Head of caudate nucleus (tissue), 42 donors: ENCODE results near the gene BICD2.
A peak's percentile ranks its signal among the peaks of the same experiment; 100 is the strongest.

Experiments
- DNase-seq, 42 donors: peaks; one replicate each; pipeline versions ENCODE4 v3.0.0 to v3.0.0-alpha.2; 2020 to 2021; ENCODE audit warnings: mixed read lengths in 7 of 42
- intact Hi-C: fragments of 100-400 bp; cut with DNase I; formaldehyde crosslinking; loops from one replicate; pipeline ENCODE4 v1.15.0; 2022

The BICD2 gene

GRCh38 chr9:92707530-92707929 lies 57.1 kb downstream of the BICD2 start:
- intact Hi-C loops, result no loop called here
- no peak for DNase-seq

DNA sequence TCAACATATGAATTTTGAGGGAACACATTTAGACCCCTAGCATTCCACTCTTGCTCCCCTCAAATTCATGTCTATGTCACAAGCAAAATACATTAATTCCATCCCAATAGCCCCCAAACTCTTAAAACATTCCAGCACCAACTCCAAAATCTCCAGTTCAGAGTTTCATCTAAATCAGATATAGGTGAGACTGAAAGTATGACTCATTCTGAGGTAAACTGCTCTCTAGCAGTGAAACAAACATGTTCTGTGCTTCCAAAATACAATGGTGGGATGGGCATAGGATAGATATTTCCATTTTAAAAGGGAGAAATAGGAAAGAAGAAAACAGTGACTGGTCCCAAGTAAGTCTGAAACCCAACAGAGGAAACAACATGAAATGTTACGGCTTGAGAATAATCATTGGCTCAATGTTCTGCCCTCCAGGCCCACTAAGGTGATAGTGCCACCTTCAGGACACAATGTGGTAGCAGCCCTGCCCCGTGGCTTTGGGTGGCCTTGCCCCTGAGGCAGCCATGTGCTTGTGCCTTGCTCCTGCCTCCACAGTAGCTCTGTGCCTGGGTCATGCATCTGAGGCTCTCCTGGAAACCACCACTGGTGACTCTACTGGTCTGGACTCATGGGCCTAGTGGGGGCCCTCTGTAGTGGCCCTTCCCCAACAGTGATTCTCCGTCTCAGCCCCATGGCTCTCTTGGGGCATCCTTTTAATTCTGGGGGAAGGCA lies 58.3 kb downstream of the BICD2 start:
- intact Hi-C loops, result no loop called here
- no peak for DNase-seq

GRCh38 chr9:92704528-92704927 lies 60.1 kb downstream of the BICD2 start:
- intact Hi-C loops, result no loop called here
- DNase-seq, result no peak

- DNase-seq, result no peak
- intact Hi-C loops, result no loop called here
Measured at GRCh38 chr9:92696619-92697018, 68.0 kb downstream of the BICD2 start.

- intact Hi-C loops, result no loop called here
- no peak for DNase-seq
Measured at GRCh38 chr9:92686954-92687353, 77.7 kb downstream of the BICD2 start.

- no peak for DNase-seq
- intact Hi-C loops, result no loop called here
Measured at GRCh38 chr9:92685022-92685421, 79.6 kb downstream of the BICD2 start.

DNA sequence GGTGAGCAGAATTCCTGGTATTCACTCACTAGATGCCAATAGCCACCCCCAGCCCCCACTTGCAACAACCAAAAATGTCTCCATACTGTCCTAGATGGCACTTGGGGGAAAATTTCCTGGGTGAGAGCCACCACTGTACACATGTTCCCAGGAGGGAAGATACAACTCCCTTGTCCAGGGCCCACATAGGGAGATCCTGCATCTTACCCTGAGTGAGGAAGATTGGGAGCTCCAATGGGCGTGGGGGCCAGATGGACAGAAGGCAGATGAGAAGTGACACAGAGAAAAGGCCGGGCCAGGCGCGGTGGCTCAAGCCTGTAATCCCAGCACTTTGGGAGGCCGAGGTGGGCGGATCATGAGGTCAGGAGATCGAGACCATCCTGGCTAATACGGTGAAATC lies 82.4 kb downstream of the BICD2 start:
- intact Hi-C loops, result no loop called here
- peak in 1 of 42 donors; percentile 17 for DNase-seq

DNA sequence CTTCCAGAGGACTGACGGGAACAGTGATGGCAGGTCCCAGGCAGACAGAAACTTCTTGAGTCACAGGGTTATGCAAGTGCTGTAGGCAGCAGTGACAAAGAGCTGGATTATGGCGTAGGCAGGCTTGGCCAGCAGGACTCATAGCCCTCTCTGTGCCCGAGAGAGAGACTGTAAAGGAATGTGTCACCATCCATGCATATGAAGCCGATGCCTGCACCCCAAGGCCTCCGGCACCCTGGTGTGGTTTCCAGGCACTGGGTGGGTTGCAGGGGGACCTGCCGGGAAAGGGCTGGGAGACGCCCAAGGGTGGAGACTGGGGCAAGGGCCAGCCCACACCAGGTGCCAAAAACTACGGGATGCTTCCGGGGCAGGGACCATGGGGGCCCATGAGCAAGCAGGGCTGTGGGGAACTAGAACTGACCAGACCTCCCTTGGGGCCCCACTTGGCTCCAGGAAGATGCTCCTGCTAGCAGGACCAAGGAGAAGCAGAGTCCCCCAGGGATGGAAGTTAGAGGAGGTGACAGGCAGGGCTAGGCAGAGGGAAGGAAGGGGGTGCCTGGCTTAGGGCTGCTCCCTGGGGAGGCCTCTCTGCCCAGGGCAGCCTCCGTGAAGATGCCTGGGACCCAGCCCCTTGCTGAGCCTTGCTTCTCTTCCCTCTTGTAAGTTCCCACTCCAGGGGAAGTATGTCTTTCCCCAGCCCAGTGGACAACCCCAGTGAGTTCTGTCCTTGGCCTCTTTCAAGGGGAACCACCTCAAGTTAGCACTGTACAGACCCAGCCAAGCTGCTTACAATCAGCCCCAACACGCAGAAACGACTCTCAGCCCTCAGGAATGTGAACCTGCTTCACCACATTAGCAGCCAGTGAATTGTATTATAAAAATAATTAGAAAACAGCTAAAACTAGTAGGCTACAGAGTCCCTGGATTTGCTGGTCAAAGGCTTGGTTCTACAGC lies 84.2 kb downstream of the BICD2 start:
- intact Hi-C loops, result no loop called here

GRCh38 chr9:92679413-92680165 lies 85.0 kb downstream of the BICD2 start:
- DNase-seq, result peak in 1 of 42 donors; percentile 24
- intact Hi-C loops, result no loop called here

More for the DNA sequence above, 84.2 kb downstream of the BICD2 start:
- DNase-seq, result peak in 1 of 42 donors; percentile 22

DNA sequence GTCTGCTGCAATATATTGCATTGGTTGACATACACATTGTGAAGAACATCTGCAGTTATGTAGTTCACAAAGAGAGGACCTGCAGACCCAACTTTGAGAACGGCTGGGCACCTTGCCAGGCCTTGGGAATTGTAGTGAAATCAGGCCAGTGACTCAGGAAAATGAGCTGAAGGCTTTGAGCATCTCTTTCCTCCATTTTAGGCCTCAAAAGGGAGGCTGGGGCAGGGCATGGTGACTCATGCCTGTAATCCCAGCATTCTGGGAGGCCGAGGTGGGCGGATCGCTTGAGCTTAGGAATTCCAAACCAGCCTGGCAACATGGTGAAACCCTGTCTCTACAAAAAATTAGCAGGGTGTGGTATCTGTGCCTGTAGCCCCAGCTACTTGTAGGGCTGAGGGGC lies 93.3 kb downstream of the BICD2 start:
- peak in 24 of 42 donors; percentile 9 to 70 (median 38) for DNase-seq
- intact Hi-C loops, result no loop called here

DNA sequence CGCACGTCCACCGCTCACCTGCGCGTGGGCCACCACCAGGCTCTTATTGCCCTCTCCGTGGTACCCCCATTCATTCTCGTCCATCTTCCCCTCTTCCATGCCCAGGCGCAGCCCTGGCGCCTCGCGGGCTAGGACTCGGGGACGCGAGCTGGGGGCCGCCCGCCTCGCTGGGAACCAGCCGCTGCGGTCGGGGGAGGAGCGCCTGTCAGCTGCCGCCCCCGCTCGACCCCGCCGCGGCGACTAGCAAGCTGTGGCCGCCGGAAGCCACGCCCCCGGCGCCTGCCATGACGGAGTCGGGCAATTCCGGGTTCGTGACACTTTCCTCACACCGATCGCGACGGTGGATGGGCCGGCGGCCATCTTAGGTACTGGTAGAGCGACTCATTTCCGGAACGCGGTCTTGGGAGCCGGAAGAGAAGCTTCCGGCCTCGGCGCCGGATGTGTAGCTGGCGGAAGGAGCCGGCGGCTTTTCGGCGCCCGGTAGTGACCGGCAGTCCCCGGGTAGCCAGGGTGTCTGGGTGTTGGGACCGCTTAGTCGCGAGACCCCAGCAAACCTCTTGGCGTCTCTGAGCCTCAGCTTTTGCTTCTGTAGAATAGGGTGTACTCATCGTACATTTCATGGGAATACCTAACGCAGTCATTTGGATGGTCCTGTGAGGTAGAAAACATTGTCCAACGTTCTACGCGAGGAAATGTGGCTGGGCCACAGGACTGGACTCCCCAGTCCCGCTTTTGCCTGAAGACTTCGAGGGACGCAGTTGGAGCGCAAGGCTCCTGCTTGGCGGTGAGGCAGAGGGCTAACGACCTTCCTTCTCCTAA lies 94.5 kb downstream of the BICD2 start, which contains the start of gene IPPK:
Gene IPPK (minus strand): TSS at position 242 of the 819 bp plus-strand sequence. CDS start 143 bp downstream, at position 99.
- peak; percentile 95 to 99 (median 98) for DNase-seq
- intact Hi-C loops, result loop anchor here (5.0 kb wide), 1 partner anchor 92 kb away; the partner anchor contains the start of gene BICD2

GRCh38 chr9:92669527-92669889 lies 95.1 kb downstream of the BICD2 start:
- intact Hi-C loops, result loop anchor here (5.0 kb wide), 1 partner anchor 93 kb away; the partner anchor contains the start of gene BICD2
- peak in 34 of 42 donors; percentile 13 to 62 (median 38) for DNase-seq

DNA sequence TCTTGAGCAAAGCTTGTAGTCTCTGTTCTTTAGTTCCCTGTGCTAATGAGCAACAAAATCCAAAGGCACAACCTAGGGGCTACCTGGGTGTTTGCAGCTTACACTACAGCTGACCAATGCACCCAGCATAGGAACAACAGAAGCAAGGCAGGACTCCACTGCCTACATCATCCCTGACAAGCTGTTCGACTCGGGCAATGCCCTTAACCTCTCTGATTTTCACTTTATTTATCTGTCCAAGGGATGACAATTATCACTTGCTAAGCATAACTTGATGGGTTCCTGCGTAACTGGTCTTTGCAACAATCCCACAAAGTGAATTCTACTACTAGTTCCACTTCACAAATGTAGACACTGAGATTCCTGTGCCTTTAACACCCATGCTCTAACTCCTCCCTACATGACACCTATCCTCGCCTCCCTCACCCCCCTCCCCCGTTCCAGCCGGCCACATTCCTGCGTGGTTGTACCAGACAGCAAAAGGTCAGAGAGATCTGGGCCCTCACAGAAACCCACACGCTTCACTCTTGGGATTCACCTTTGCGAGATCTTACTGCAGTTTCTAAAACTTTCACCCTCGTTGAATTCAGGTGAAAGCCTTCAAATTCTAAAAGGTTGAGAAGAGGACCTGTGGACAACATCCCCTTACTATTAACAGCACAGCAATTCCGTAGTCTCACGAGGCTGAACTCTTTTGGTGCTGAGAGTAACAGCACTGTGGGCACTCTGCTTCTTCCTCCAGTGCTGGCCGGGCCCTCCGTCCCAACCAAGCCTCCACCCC lies 95.7 kb downstream of the BICD2 start:
- intact Hi-C loops, result loop anchor here (5.0 kb wide), 1 partner anchor 93 kb away; the partner anchor contains the start of gene BICD2
- peak in 1 of 42 donors; percentile 36 for DNase-seq

GRCh38 chr9:92666912-92667532 lies 97.6 kb downstream of the BICD2 start:
- intact Hi-C loops, result loop anchor here (5.0 kb wide), 1 partner anchor 95 kb away; the partner anchor contains the start of gene BICD2
- DNase-seq, result no peak

GRCh38 chr9:92666236-92666635 lies 98.4 kb downstream of the BICD2 start:
- intact Hi-C loops, result loop anchor here (5.0 kb wide), 1 partner anchor 96 kb away; the partner anchor contains the start of gene BICD2
- no peak for DNase-seq

DNA sequence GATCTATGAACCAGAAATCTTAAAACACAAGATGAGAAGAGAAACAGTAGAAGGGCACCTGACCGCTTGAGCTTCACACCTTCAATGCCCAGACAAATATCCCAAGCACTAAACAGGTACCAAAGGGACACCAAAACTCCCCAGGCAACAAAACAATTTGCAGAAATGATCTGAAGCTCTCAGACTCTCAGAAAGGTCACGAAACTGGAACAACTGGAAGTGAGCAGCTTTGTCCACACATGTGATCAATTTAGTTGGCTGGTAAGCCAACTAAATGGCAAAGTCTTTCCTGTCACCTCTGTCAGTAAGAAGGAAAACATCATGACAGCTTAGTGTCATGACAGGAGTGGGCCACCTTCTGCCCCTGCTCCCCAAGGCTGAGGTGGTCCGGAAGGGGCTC lies 98.8 kb downstream of the BICD2 start:
- no peak for DNase-seq
- intact Hi-C loops, result loop anchor here (5.0 kb wide), 1 partner anchor 96 kb away; the partner anchor contains the start of gene BICD2
